ENCODE results near the gene XRN1.
"Not testable (repeated sequence)": the region's sequence is repeated elsewhere in the genome, so short reads cannot be mapped to it uniquely, and the experiment has no call there.

The XRN1 gene, protein sequence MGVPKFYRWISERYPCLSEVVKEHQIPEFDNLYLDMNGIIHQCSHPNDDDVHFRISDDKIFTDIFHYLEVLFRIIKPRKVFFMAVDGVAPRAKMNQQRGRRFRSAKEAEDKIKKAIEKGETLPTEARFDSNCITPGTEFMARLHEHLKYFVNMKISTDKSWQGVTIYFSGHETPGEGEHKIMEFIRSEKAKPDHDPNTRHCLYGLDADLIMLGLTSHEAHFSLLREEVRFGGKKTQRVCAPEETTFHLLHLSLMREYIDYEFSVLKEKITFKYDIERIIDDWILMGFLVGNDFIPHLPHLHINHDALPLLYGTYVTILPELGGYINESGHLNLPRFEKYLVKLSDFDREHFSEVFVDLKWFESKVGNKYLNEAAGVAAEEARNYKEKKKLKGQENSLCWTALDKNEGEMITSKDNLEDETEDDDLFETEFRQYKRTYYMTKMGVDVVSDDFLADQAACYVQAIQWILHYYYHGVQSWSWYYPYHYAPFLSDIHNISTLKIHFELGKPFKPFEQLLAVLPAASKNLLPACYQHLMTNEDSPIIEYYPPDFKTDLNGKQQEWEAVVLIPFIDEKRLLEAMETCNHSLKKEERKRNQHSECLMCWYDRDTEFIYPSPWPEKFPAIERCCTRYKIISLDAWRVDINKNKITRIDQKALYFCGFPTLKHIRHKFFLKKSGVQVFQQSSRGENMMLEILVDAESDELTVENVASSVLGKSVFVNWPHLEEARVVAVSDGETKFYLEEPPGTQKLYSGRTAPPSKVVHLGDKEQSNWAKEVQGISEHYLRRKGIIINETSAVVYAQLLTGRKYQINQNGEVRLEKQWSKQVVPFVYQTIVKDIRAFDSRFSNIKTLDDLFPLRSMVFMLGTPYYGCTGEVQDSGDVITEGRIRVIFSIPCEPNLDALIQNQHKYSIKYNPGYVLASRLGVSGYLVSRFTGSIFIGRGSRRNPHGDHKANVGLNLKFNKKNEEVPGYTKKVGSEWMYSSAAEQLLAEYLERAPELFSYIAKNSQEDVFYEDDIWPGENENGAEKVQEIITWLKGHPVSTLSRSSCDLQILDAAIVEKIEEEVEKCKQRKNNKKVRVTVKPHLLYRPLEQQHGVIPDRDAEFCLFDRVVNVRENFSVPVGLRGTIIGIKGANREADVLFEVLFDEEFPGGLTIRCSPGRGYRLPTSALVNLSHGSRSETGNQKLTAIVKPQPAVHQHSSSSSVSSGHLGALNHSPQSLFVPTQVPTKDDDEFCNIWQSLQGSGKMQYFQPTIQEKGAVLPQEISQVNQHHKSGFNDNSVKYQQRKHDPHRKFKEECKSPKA (N-terminal part only)

DNA sequence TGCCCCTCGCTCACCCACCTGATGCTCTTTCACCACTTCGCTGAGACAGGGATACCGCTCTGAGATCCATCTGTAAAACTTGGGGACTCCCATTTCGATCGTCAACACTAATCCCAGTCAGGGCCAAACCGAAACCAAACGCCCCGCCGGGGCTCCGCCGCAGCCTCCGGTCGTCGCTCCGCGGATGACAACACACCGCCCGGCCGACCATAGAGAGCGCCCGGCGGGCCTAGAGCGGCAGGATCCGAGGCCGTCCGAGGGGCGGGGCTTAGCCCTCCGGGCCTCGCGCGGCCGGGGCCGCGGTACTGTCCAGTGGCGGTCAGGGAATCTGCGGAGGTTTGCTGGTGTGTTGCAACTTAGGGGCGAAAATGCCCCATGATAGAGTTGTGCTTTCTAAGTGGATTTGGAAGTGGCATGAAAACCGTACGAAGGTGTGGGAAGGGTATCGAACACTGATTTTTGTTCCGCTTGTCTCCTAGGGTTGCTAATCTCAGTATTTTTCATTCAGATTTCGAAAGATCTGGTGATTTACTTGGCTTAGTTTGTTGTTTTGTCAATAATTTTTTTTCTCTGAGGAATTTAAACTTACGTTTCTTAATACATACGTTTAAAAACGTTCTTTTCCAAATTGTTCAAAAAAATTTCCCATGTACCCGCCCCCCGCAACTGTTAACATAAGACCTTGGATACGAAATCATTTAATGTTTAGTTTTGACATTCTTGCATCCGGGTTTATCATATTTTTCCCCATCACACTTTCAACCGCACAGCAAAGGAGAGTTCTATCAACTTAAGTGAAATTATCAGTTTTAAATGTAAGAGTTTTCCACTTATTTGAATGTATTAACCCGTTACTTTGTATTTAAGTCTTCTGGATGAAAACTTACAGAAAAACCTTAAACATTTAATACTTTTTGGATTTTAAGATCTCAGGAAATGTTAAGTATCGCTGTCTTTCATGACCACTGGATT lies at the start of gene XRN1:
TSS of gene XRN1 (minus strand) at position 186 of the 972 bp plus-strand sequence. CDS start at position 93, 93 bp downstream.
- DNase-seq: peak; percentile 72

DNA sequence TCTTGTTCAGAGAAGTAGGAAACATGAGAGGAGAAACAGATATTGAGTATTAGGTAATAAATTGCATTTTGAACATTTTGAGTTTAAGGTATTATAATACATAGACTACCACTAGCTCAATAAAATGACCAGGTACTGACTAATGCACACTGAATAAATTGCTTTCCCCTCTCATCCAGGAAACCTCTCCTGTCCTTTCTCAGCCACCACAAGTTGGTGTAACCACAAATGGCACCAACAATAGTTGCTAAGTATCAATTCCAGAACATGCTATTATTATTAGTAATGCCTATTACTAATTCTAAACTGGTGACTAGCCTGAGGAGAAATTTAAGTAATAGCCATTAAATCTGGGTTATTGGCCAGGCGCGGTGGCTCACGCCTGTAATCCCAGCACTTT lies 47.3 kb upstream of the XRN1 start:
- no peak for DNase-seq

GRCh38 chr3:142492184-142492583 lies 44.3 kb upstream of the XRN1 start:
- no peak for DNase-seq

DNA sequence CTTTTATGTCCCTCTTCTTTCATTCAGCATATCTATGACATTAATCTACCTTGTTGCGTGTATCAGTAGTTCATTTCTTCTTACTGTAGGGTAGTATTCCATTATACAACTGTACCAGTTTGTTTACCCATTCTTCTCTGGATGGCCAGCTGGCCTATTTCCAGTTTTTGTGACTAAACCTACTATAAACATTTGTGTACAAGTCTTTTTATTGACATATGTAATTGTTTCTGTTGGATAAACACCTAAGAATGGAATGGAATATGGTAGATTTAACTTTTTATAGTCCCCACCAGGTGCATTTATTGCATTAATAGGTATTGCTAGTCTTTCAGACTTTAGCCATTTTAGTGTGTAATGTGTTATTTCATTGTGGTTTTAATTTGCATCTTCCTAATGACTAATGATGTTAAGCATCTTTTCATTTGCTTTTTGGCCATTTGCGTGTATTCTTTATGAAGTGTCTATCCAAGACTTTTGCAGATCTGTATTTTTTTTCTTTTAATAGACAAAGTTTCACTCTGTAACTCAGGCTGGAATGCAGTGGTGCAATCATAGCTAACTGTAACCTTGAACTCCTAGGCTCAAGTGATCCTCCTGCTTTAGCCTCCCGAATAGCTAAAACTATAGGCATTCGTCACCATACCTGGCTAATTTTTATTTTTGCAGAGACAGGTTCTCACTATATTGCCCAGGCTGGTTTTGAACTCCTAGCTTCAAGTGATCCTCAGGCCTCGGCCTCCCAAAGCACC lies 41.9 kb upstream of the XRN1 start:
- no peak for DNase-seq

DNA sequence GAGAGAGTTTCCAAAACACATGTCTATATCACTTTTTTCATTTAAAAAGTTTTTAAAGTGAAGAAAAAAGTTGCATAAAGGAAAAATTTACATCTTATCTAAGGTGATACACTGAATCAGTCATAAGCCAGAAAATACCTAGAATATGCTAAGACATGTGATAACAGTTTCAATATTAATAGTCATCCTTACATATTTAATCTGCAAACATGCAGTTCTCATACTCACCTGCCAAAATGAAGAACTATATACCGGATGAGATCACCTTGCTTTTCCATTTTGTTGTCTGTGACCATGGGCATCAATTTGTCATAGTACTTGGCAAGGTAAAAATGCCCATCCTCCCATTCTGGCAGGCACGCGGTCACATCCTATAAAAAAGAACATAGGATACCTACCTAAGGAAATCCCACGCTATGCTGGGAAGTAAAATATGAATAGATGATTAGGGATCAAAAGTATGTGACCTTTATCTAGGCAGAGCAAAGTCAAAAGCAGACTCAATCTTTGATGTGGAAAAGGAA lies 37.1 kb upstream of the XRN1 start:
- DNase-seq: no peak

GRCh38 chr3:142481196-142481595 lies 33.4 kb upstream of the XRN1 start:
- DNase-seq: no peak

GRCh38 chr3:142470826-142471225 lies 23.0 kb upstream of the XRN1 start:
- no peak for DNase-seq

- DNase-seq: no peak
These were observed 20.6 kb upstream of the XRN1 start for GRCh38 chr3:142468456-142468855.

GRCh38 chr3:142467768-142468167 lies 19.9 kb upstream of the XRN1 start:
- no peak for DNase-seq

- no peak for DNase-seq
These were observed 12.9 kb upstream of the XRN1 start for GRCh38 chr3:142460689-142461088.

DNA sequence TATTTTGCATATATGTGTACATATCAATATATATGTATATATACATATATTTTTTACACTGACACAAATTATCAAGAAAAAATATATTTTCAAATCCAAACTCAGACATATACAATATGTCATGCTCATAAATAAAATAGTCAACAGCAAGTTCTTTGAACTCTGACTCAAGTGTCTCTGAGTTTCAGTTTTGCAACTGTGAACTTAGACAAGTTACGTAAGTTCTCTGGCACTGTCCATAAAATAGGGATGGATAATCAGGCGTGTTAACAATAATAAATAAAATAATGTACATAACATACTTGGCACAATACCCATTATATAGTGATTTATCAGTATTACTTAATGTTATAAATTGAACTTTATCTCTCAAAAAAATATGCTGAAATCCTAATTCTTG lies 12.1 kb upstream of the XRN1 start:
- DNase-seq: no peak

GRCh38 chr3:142459096-142459495 lies 11.3 kb upstream of the XRN1 start:
- DNase-seq: no peak

GRCh38 chr3:142450881-142451280 lies 3.0 kb upstream of the XRN1 start:
- no peak for DNase-seq

DNA sequence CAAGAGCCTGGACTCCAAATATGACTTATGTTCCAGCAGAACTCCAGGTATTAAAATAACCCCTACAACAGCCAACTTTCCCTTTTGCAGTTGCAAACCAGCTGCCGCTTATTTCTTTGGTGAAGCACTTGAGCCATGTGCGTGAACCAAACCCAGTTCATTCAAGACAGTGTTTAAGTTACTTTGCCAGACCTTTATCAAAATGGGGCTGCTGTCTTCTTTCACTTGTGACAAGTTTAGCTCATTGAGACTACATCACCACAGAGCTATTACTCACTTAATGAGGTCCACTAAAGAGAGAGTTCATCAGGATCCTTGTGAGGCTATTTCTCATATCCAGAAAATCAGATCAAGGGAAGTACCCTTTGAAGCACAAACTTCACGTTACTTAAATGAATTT lies 2.4 kb upstream of the XRN1 start:
- DNase-seq: peak; percentile 14

DNA sequence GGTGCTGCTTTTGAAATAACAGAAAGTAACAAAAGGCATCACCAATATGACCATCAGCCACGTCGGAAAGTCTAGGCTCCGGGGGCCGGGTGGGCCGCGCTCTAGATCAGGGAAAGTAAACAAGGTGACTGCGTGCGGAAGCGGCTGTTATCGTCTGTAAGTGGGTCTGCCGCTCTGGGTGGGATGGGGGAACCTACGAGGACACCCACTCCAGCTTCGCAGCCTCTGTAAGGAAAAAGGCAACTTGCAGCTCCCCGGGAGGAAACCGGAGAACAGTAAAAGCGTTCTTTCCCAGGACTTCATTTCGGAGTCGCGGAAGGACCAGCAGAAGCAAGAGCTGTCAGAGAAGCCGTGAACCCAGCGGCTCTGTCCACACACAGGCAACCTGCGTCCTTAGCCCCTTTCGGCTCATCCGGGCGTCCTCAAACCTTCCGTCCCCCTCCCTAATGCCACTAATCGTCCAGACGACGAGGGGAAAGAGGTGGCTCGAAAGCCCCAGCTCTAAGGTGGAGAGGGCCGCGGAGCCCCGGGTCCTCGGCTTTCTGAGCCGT lies 461 bp downstream of the XRN1 start:
- peak; percentile 13 for DNase-seq

- no peak for DNase-seq
These were observed 2.0 kb downstream of the XRN1 start for GRCh38 chr3:142445816-142446254.

DNA sequence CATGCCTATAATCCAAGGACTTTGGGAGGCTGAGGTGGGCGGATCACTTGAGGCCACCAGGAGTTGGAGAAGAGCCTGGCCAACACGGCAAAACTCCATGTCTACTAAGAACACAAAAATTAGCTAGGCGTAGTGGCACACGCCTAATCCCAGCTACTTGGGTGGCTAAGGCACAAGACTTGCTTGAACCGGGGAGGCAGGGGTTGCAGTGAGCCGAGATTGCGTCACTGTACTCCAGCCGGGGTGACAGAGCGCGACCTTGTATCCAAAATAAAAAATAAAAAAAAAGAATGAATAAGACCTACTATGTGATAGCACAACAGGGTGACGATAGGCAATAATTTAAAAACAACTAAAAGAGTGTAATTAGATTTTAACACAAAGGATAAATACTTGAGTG lies 3.5 kb downstream of the XRN1 start:
- DNase-seq: no peak

GRCh38 chr3:142443060-142443459 lies 4.8 kb downstream of the XRN1 start:
- DNase-seq: not testable (repeated sequence)

DNA sequence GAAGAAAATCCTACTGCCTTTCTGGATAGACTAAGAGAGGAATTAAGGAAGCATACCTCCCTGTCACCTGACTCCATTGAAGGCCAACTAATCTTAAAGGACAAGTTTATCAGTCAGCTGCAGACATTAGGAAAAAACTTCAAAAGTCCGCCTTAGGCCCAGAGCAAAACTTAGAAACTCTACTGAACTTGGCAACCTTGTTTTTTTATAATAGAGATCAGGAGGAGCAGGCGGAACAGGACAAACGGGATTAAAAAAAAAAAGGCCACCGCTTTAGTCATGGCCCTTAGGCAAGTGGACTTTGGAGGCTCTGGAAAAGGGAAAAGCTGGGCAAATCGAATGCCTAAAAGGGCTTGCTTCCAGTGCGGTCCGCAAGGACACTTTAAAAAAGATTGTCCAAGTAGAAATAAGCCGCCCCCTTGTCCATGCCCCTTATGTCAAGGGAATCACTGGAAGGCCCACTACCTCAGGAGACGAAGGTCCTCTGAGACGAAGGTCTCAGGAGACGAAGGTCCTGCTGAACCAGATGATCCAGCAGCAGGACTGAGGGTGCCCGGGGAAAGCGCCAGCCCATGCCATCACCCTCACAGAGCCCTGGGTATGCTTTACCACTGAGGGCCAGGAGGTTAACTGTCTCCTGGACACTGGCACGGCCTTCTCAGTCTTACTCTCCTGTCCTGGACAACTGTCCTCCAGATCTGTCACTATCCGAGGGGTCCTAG lies 8.2 kb downstream of the XRN1 start:
- not testable (repeated sequence) for DNase-seq

DNA sequence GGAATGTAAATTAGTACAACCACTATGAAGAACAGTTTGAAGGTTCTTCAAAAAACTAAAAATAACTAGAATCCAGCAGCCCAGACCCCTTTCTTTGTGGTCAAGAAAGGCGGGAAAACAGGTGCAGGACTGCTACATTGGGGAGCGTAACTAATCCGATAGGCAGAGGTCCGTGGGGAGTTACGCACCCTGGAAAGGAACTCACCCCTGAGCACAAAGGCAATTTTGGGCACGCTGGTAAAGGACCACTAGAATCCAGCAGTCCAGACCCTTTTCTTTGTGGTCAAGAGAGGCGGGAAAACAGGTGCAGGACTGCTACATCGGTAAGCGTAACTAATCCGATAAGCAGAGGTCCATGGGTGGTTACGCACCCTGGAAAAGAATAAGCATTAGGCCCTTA lies 9.7 kb downstream of the XRN1 start:
- DNase-seq: not testable (repeated sequence)

All from NCI-H1694 treated with DMSO at 0.1 percent for 48 hours (cell line).